IMR-90 (cell line): ENCODE data around the gene UNK. TPM values are rescaled to one million over a fixed set of nuclear protein-coding genes. Genes with fewer than 3 reads are reported as not detected.

Experiments used
- ATAC-seq: fragments of 200-7000 bp; cut with Tn5 transposase; 2 replicates; pipeline ENCODE4 v1.9.1; 2020; ENCODE audit warnings: low read depth, mild to moderate bottlenecking, moderate library complexity
- BruUV-seq: library from RNA; stranded (reverse); fragments of 400-500 nt; replicated peaks from 2 replicates; lab custom pipeline; 2021; lab: Mats Ljungman, UMichigan
- CTCF ChIA-PET: fragments of 300-600 bp; formaldehyde crosslinking; extraction: SDS; loops from one replicate; lab custom pipeline; 2021; ENCODE audit warnings: antibody characterized with exemption; lab: Yijun Ruan, JAX
- POLR2A ChIA-PET: fragments of 300-600 bp; sonication (Branson Sonifier 250); formaldehyde crosslinking; loops from one replicate; lab custom pipeline; 2022; ENCODE audit warnings: antibody characterized with exemption; ENCODE audit not compliant: unreplicated experiment; lab: Charles Lee
- DNase-seq: peaks from one replicate; pipeline ENCODE4 v3.0.0; 2013
- H2AFZ ChIP-seq: replicated peaks from 2 replicates; pipeline ENCODE3; 2013; ENCODE audit warnings: low read length, mild to moderate bottlenecking; ENCODE audit not compliant: poor library complexity
- H2AK5ac ChIP-seq: 2 replicates; pipeline ENCODE4 v1.6.1; 2013; ENCODE audit warnings: low read depth, low read length, inconsistent platforms
- H2AK9ac ChIP-seq: replicated peaks from 2 replicates; pipeline ENCODE3; 2013; ENCODE audit warnings: mild to moderate bottlenecking, low read depth, low read length, moderate library complexity; ENCODE audit not compliant: poor library complexity
- H2BK120ac ChIP-seq: 2 replicates; pipeline ENCODE4 v1.6.1; 2013; ENCODE audit warnings: low read depth, low read length, inconsistent platforms
- H2BK15ac ChIP-seq: 3 replicates; pipeline ENCODE4 v1.6.1; 2013; ENCODE audit warnings: low read depth, low read length, inconsistent platforms
- H2BK20ac ChIP-seq: 2 replicates; pipeline ENCODE4 v1.6.1; 2013; ENCODE audit warnings: low read depth, mild to moderate bottlenecking, inconsistent platforms, low read length, moderate library complexity
- H2BK5ac ChIP-seq: 2 replicates; pipeline ENCODE4 v1.6.1; 2013; ENCODE audit warnings: mild to moderate bottlenecking, low read depth, low read length, inconsistent platforms; ENCODE audit not compliant: poor library complexity, severe bottlenecking
- H3K14ac ChIP-seq: replicated peaks from 2 replicates; pipeline ENCODE4 v1.6.1; 2013; ENCODE audit warnings: low read depth, low read length, inconsistent platforms
- H3K18ac ChIP-seq: 2 replicates; pipeline ENCODE4 v1.6.1; 2013; ENCODE audit warnings: low read depth, low read length, control low read depth
- H3K23ac ChIP-seq: 2 replicates; pipeline ENCODE4 v1.6.1; 2013; ENCODE audit warnings: low read depth, low read length, inconsistent platforms
- H3K27ac ChIP-seq: 2 replicates; pipeline ENCODE4 v1.5.1; 2013; ENCODE audit warnings: mild to moderate bottlenecking, control low read depth, low read length; ENCODE audit not compliant: insufficient read depth
- H3K27me3 ChIP-seq: 2 replicates; pipeline ENCODE4 v1.6.1; 2013; ENCODE audit warnings: low read length; ENCODE audit not compliant: control insufficient read depth, insufficient read depth
- H3K36me3 ChIP-seq: 2 replicates; pipeline ENCODE4 v1.6.1; 2013; ENCODE audit warnings: low read length, mixed read lengths; ENCODE audit not compliant: control insufficient read depth, insufficient read depth
- H3K4ac ChIP-seq: 2 replicates; pipeline ENCODE4 v1.6.1; 2013; ENCODE audit warnings: low read depth, low read length, inconsistent platforms
- H3K4me1 ChIP-seq: 2 replicates; pipeline ENCODE4 v1.6.1; 2013; ENCODE audit warnings: low read length, mixed read lengths; ENCODE audit not compliant: control insufficient read depth, insufficient read depth
- H3K4me2 ChIP-seq: 2 replicates; pipeline ENCODE4 v1.6.1; 2013; ENCODE audit warnings: low read depth, mild to moderate bottlenecking, control low read depth, low read length, moderate library complexity
- H3K4me3 ChIP-seq: 2 replicates; pipeline ENCODE4 v1.5.1; 2013; ENCODE audit warnings: low read depth, mild to moderate bottlenecking, control low read depth, low read length, moderate library complexity; ENCODE audit not compliant: insufficient read depth
- H3K56ac ChIP-seq: 2 replicates; pipeline ENCODE4 v1.6.1; 2013; ENCODE audit warnings: low read length, inconsistent platforms; ENCODE audit not compliant: insufficient read depth; ENCODE audit errors: extremely low read depth
- H3K79me1 ChIP-seq, 2 experiments: 2 replicates each; pipeline ENCODE4 v1.6.1; 2013; ENCODE audit warnings: low read length in 2 of 2, inconsistent platforms in 1 of 2, low read depth in 1 of 2
- H3K9ac ChIP-seq: 2 replicates; pipeline ENCODE4 v1.6.1; 2013; ENCODE audit warnings: low read depth, low read length, control low read depth
- H3K9me1 ChIP-seq: 2 replicates; pipeline ENCODE4 v1.6.1; 2013; ENCODE audit warnings: low read length, inconsistent platforms; ENCODE audit not compliant: insufficient read depth
- H3K9me3 ChIP-seq: 2 replicates; pipeline ENCODE4 v1.6.1; 2013; ENCODE audit warnings: low read length; ENCODE audit not compliant: control insufficient read depth, insufficient read depth
- H4K20me1 ChIP-seq: 2 replicates; pipeline ENCODE4 v1.6.1; 2013; ENCODE audit warnings: low read length, inconsistent platforms; ENCODE audit not compliant: insufficient read depth
- H4K5ac ChIP-seq: 2 replicates; pipeline ENCODE4 v1.6.1; 2013; ENCODE audit warnings: mild to moderate bottlenecking, low read depth, low read length, control low read depth
- H4K8ac ChIP-seq, 2 experiments: 2 replicates each; pipeline ENCODE4 v1.6.1; 2013; ENCODE audit warnings: low read depth in 2 of 2, low read length in 2 of 2, control low read depth in 1 of 2, inconsistent platforms in 1 of 2
- H4K91ac ChIP-seq: 2 replicates; pipeline ENCODE4 v1.6.1; 2013; ENCODE audit warnings: low read depth, low read length, inconsistent platforms; ENCODE audit not compliant: insufficient read depth
- BHLHE40 ChIP-seq: fragments of 150-350 bp; IDR thresholded peaks from 2 replicates; pipeline ENCODE4 v1.6.1; 2016; ENCODE audit warnings: mild to moderate bottlenecking, low read depth, low read length
- CEBPB ChIP-seq: IDR thresholded peaks from 2 replicates; pipeline ENCODE4 v1.6.1; 2012; ENCODE audit warnings: low read depth, low read length, improper control_type of control experiment
- CHD1 ChIP-seq: IDR thresholded peaks from 2 replicates; pipeline ENCODE4 v1.6.1; 2012; ENCODE audit warnings: low read depth, low read length, improper control_type of control experiment
- MAFK ChIP-seq: IDR thresholded peaks from 2 replicates; pipeline ENCODE4 v1.6.1; 2012; ENCODE audit warnings: low read depth, low read length, improper control_type of control experiment
- MAZ ChIP-seq: IDR thresholded peaks from 2 replicates; pipeline ENCODE4 v1.6.1; 2012; ENCODE audit warnings: low read depth, mild to moderate bottlenecking, low read length, improper control_type of control experiment, moderate library complexity, borderline replicate concordance
- NFE2L2 ChIP-seq: fragments of 150-350 bp; IDR thresholded peaks from 2 replicates; pipeline ENCODE4 v1.6.1; 2016; ENCODE audit warnings: low read depth, mild to moderate bottlenecking, low read length
- POLR2A ChIP-seq: IDR thresholded peaks from 2 replicates; pipeline ENCODE4 v1.6.1; 2012; ENCODE audit warnings: mild to moderate bottlenecking, low read depth, low read length
- RAD21 ChIP-seq: IDR thresholded peaks from 2 replicates; pipeline ENCODE4 v1.6.1; 2012; ENCODE audit warnings: low read length, improper control_type of control experiment
- RCOR1 ChIP-seq: IDR thresholded peaks from 2 replicates; pipeline ENCODE4 v1.6.1; 2012; ENCODE audit warnings: mild to moderate bottlenecking, low read length, improper control_type of control experiment; ENCODE audit not compliant: insufficient replicate concordance
- RFX5 ChIP-seq: IDR thresholded peaks from 2 replicates; pipeline ENCODE4 v1.8.0; 2012; ENCODE audit warnings: low read depth, mild to moderate bottlenecking, low read length, moderate library complexity
- SMC3 ChIP-seq: fragments of 150-350 bp; IDR thresholded peaks from 2 replicates; pipeline ENCODE4 v1.6.1; 2016; ENCODE audit warnings: low read depth, mild to moderate bottlenecking, antibody characterized with exemption, low read length, moderate library complexity
- WGBS, 2 experiments: methylation state at CpG; one replicate each; pipeline versions ENCODE4 v1.1.5 to v1.1.7; 2013; ENCODE audit warnings: missing lambda C conversion rate in 2 of 2; ENCODE audit not compliant: insufficient read length in 1 of 2; ENCODE audit errors: extremely low coverage in 2 of 2; 5-methylcytosine and 5-hydroxymethylcytosine counted together
- dilution Hi-C: fragments of 300-500 bp; cut with HindIII; formaldehyde crosslinking; loops from one replicate; pipeline ENCODE4 v1.14.3; 2018; ENCODE audit warnings: low sequenced_read_pairs; ENCODE audit not compliant: unreplicated experiment
- in situ Hi-C: fragments of 300-500 bp; cut with MboI; formaldehyde crosslinking; loops from 3 replicates; pipeline ENCODE4 v1.14.3; 2019; ENCODE audit warnings: low sequenced_read_pairs, inconsistent platforms, mixed read lengths
- intact Hi-C: fragments of 100-400 bp; cut with micrococcal nuclease; formaldehyde crosslinking; loops from 2 replicates; pipeline ENCODE4 v1.10.0; 2022
- polyA plus RNA-seq, 3 experiments: library from polyadenylated mRNA; depleted of rRNA; stranded (reverse); fragments of >200 nt; gene quantifications; 2 replicates each; pipeline ENCODE4 v1.2.3, GENCODE V29; 2012; ENCODE audit warnings: low replicate concordance in 1 of 3
- total RNA-seq: library from RNA; depleted of rRNA; stranded (reverse); fragments of >200 nt; gene quantifications from 2 replicates; pipeline ENCODE4 v1.2.3, GENCODE V29; 2012
- TF ChIP-seq, protein P1 (sequence below): fragments of 150-350 bp; IDR thresholded peaks from 2 replicates; pipeline ENCODE4 v1.6.1; 2017; ENCODE audit warnings: mild to moderate bottlenecking, antibody characterized with exemption, low read length, low read depth
- TF ChIP-seq, protein P2 (sequence below): fragments of 150-350 bp; IDR thresholded peaks from 2 replicates; pipeline ENCODE4 v1.6.1; 2016; ENCODE audit warnings: low read depth, mild to moderate bottlenecking, low read length, moderate library complexity, borderline replicate concordance
- TF ChIP-seq, protein P3 (sequence below): conservative IDR thresholded peaks from 2 replicates; pipeline ENCODE4 v1.5.1; 2012; ENCODE audit warnings: mild to moderate bottlenecking, low read depth, low read length, improper control_type of control experiment

The UNK gene
- total and polyA plus RNA-seq, 2 of the 4 experiments (the other 2 are of a cell fraction) = 15.4 to 17.3 TPM

DNA sequence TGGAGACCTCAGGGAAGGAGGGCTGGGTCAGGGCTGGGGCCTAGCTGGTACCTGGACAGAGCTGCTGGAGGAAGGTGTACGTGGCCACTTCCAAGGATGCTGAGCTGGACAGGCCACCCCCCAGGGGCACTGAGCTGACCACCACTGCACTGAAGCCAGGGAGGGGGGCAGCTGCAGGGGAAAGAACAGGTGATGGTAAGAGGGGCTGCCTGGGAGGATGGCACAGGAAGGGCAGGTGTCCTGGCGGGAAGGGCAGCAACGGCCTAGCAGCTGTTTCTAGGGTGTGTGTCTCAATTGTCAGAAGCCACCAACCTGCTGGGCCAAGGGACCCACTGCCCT, 21.4 kb upstream of the UNK start:
- dilution Hi-C loops (no loop called here), in situ Hi-C loops (no loop called here), intact Hi-C loops (no loop called here)
- ATAC-seq (no peak), DNase-seq (no peak)
- Histone ChIP-seq H2BK5ac (no peak overlapping the region), H2BK120ac (no peak overlapping the region), H3K18ac (no peak overlapping the region), H3K27me3 (no peaks in the 10 kb centered on the region), H3K4me3 (no peak overlapping the region), H2BK20ac (no peak overlapping the region), H3K36me3 (no peaks in the 10 kb centered on the region), H4K8ac (no peak overlapping the region), H2BK15ac (no peak overlapping the region), H3K4me1 (peaks cover 7% of the 10 kb centered on the region), H4K91ac (no peak overlapping the region), H3K9me3 (no peaks in the 10 kb centered on the region), H3K4me2 (no peak overlapping the region), H4K5ac (no peak overlapping the region), H3K9ac (no peak overlapping the region), H2AK5ac (0 out of 2 replicates have a peak overlapping the region, but pooled peaks have one; percentile 8), H3K4ac (no peak overlapping the region), H3K14ac (no peak overlapping the region), H3K56ac (no peak overlapping the region), H3K27ac (no peak overlapping the region), H4K20me1 (no peaks in the 10 kb centered on the region), H3K79me1 (peaks cover 5 to 12% of the 10 kb centered on the region in 2 experiments; a peak in 3 of 4 replicates), H2AK9ac (no peak overlapping the region), H3K23ac (no peak overlapping the region), H3K9me1 (peaks cover 10% of the 10 kb centered on the region; the same call in 1 of the 2 replicates), H2AFZ (peak overlapping the region; percentile 62)
- no TSS peak for BruUV-seq
- POLR2A ChIA-PET = no interaction called here
- TF ChIP-seq MAZ (no peak), POLR2A (no peak), CEBPB (no peak), SMC3 (no peak), RCOR1 (no peak), CHD1 (no peak), RAD21 (no peak), RFX5 (no peak), MAFK (no peak), NFE2L2 (no peak), BHLHE40 (no peak)
- TF ChIP-seq, protein P1, sequence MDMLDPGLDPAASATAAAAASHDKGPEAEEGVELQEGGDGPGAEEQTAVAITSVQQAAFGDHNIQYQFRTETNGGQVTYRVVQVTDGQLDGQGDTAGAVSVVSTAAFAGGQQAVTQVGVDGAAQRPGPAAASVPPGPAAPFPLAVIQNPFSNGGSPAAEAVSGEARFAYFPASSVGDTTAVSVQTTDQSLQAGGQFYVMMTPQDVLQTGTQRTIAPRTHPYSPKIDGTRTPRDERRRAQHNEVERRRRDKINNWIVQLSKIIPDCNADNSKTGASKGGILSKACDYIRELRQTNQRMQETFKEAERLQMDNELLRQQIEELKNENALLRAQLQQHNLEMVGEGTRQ = no peak
- TF ChIP-seq, protein P2, sequence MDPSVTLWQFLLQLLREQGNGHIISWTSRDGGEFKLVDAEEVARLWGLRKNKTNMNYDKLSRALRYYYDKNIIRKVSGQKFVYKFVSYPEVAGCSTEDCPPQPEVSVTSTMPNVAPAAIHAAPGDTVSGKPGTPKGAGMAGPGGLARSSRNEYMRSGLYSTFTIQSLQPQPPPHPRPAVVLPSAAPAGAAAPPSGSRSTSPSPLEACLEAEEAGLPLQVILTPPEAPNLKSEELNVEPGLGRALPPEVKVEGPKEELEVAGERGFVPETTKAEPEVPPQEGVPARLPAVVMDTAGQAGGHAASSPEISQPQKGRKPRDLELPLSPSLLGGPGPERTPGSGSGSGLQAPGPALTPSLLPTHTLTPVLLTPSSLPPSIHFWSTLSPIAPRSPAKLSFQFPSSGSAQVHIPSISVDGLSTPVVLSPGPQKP = no peak
- TF ChIP-seq, protein P3, sequence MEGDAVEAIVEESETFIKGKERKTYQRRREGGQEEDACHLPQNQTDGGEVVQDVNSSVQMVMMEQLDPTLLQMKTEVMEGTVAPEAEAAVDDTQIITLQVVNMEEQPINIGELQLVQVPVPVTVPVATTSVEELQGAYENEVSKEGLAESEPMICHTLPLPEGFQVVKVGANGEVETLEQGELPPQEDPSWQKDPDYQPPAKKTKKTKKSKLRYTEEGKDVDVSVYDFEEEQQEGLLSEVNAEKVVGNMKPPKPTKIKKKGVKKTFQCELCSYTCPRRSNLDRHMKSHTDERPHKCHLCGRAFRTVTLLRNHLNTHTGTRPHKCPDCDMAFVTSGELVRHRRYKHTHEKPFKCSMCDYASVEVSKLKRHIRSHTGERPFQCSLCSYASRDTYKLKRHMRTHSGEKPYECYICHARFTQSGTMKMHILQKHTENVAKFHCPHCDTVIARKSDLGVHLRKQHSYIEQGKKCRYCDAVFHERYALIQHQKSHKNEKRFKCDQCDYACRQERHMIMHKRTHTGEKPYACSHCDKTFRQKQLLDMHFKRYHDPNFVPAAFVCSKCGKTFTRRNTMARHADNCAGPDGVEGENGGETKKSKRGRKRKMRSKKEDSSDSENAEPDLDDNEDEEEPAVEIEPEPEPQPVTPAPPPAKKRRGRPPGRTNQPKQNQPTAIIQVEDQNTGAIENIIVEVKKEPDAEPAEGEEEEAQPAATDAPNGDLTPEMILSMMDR = no peak
- no CpG with 5 or more reads among the region's 3 CpGs for WGBS, 2 experiments
- CTCF ChIA-PET = no interaction called here
